T-helper 2 cell treated with Interferon-gamma antibody and Interleukin-4, amounts not matched to agents 5 μg/mL and 100 μg/mL, for 36 hours (primary cell): ENCODE results near the gene CYP2E1.
A peak's percentile ranks its signal among the peaks of the same experiment; 100 is the strongest.
"Not testable (repeated sequence)": the region's sequence is repeated elsewhere in the genome, so short reads cannot be mapped to it uniquely, and the experiment has no call there.

Experiments used
- DNase-seq: peaks from one replicate; pipeline ENCODE4 v3.0.0; 2021; ENCODE audit warnings: low spot score
- H3K27ac Mint-ChIP-seq: one replicate; pipeline ENCODE4 v1.8.0; 2021; ENCODE audit warnings: mild to moderate bottlenecking, mixed read lengths
- H3K27me3 Mint-ChIP-seq: one replicate; pipeline ENCODE4 v1.8.0; 2021; ENCODE audit warnings: low read depth, mixed read lengths
- H3K36me3 Mint-ChIP-seq: one replicate; pipeline ENCODE4 v1.8.0; 2021; ENCODE audit warnings: low read depth, mixed read lengths
- H3K4me1 Mint-ChIP-seq: one replicate; pipeline ENCODE4 v1.8.0; 2021; ENCODE audit warnings: low read depth, mixed read lengths
- H3K4me3 Mint-ChIP-seq: one replicate; pipeline ENCODE4 v1.8.0; 2022; ENCODE audit warnings: mild to moderate bottlenecking, moderate library complexity, mixed read lengths
- H3K9me3 Mint-ChIP-seq: one replicate; pipeline ENCODE4 v1.8.0; 2021; ENCODE audit warnings: mixed read lengths

CYP2E1 gene

GRCh38 chr10:133537546-133538545 is 10.7 kb downstream of the CYP2E1 start:
- no peak overlapping the region for H3K4me3 Mint-ChIP-seq
- DNase-seq: no peak
- H3K9me3 Mint-ChIP-seq: no peaks in the 10 kb centered on the region
- no peaks in the 10 kb centered on the region for H3K4me1 Mint-ChIP-seq
- H3K36me3 Mint-ChIP-seq: no peaks in the 10 kb centered on the region
- H3K27ac Mint-ChIP-seq: no peak overlapping the region
- H3K27me3 Mint-ChIP-seq: peaks cover 2% of the 10 kb centered on the region

DNA sequence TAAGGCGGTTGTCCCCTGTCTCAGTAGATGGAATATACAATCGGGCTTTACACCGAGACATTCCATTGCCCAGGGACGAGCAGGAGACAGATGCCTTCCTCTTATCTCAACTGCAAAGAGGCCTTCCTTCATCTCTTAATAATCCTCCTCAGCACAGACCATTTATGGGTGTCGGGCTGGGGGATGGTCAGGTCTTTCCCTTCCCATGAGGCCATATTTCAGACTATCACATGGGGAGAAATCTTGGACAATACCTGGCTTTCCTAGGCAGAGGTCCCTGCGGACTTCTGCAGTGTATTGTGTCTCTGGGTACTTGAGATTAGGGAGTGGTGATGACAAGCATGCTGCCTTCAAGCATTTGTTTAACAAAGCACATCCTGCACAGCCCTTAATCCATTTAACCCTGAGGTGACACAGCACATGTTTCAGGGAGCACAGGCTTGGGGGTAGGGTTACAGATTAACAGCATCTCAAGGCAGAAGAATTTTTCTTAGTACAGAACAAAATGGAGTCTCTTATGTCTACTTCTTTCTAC is 14.3 kb downstream of the CYP2E1 start:
- not testable (repeated sequence) for H3K27ac Mint-ChIP-seq, H3K27me3 Mint-ChIP-seq

GRCh38 chr10:133544506-133544905 is 17.3 kb downstream of the CYP2E1 start:
- H3K36me3 Mint-ChIP-seq: no peaks in the 10 kb centered on the region
- H3K4me3 Mint-ChIP-seq: no peak overlapping the region
- no peak for DNase-seq
- H3K27ac Mint-ChIP-seq: no peak overlapping the region
- no peaks in the 10 kb centered on the region for H3K4me1 Mint-ChIP-seq
- peaks cover 4% of the 10 kb centered on the region for H3K27me3 Mint-ChIP-seq
- H3K9me3 Mint-ChIP-seq: peaks cover 12% of the 10 kb centered on the region

More for the DNA sequence above, 14.3 kb downstream of the CYP2E1 start:
- not testable (repeated sequence) for H3K4me1 Mint-ChIP-seq, H3K9me3 Mint-ChIP-seq, H3K36me3 Mint-ChIP-seq, DNase-seq, H3K4me3 Mint-ChIP-seq

DNA sequence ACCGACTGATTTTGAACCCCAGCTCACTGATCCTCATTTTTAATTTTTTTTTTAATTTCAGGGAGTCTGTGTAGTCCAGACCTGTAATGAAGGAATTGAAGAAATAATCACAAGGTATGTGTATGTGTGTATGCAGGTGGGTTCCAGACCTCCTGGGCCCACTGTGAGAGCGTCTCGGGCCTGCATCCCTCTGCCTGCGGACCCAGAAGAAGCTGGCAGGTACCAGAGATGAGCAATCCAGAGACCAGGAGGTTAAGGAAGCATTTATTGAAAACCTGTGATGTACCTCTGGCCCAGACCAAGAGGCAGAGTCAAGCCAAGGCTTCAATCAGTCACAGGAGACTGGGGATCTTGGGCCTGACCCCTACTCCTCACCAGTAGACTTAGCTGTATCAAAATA is 27.4 kb downstream of the CYP2E1 start:
- Mint-ChIP-seq H3K36me3 (no peaks in the 10 kb centered on the region), H3K27ac (no peak overlapping the region), H3K27me3 (peaks cover 4% of the 10 kb centered on the region), H3K4me3 (no peak overlapping the region), H3K9me3 (no peaks in the 10 kb centered on the region), H3K4me1 (no peaks in the 10 kb centered on the region)
- no peak for DNase-seq

DNA sequence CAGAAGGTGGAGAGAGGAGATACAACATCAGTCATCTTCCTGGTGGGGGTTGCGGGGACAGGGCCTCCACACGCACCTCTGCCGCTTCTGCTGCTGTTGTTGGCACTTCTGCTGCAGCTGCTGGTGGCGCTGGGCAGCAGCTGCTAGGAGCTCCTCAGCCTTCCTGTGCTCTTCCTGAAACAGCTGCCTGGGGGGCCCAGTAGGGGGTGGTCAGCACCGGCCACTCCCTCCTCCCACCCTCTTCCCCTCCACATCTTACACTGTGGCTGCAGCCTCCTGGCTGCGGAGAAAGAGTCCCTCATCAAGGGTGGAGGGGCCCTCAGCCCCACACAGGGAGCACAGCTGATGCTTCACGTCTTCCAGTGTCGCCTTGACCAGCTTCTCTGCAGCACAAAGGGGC is 28.4 kb downstream of the CYP2E1 start:
- Mint-ChIP-seq H3K9me3 (no peaks in the 10 kb centered on the region), H3K4me3 (no peak overlapping the region), H3K27ac (no peak overlapping the region), H3K27me3 (peaks cover 3% of the 10 kb centered on the region), H3K36me3 (no peaks in the 10 kb centered on the region), H3K4me1 (no peaks in the 10 kb centered on the region)
- no peak for DNase-seq

GRCh38 chr10:133557381-133557780 is 30.2 kb downstream of the CYP2E1 start:
- no peaks in the 10 kb centered on the region for H3K9me3 Mint-ChIP-seq
- H3K36me3 Mint-ChIP-seq: no peaks in the 10 kb centered on the region
- H3K4me1 Mint-ChIP-seq: no peaks in the 10 kb centered on the region
- no peak overlapping the region for H3K27ac Mint-ChIP-seq
- no peak overlapping the region for H3K4me3 Mint-ChIP-seq
- peaks cover 3% of the 10 kb centered on the region for H3K27me3 Mint-ChIP-seq
- DNase-seq: no peak

- H3K4me3 Mint-ChIP-seq: no peak overlapping the region
- H3K9me3 Mint-ChIP-seq: no peaks in the 10 kb centered on the region
- H3K4me1 Mint-ChIP-seq: no peaks in the 10 kb centered on the region
- peaks cover 3% of the 10 kb centered on the region for H3K27me3 Mint-ChIP-seq
- H3K27ac Mint-ChIP-seq: no peak overlapping the region
- no peak for DNase-seq
- no peaks in the 10 kb centered on the region for H3K36me3 Mint-ChIP-seq
Measured at GRCh38 chr10:133559216-133559615, 32.1 kb downstream of the CYP2E1 start.

GRCh38 chr10:133564816-133565215 is 37.7 kb downstream of the CYP2E1 start:
- Mint-ChIP-seq H3K4me1 (no peaks in the 10 kb centered on the region), H3K9me3 (peaks cover 17% of the 10 kb centered on the region), H3K36me3 (no peaks in the 10 kb centered on the region), H3K4me3 (no peak overlapping the region), H3K27ac (no peak overlapping the region), H3K27me3 (no peaks in the 10 kb centered on the region)
- no peak for DNase-seq

DNA sequence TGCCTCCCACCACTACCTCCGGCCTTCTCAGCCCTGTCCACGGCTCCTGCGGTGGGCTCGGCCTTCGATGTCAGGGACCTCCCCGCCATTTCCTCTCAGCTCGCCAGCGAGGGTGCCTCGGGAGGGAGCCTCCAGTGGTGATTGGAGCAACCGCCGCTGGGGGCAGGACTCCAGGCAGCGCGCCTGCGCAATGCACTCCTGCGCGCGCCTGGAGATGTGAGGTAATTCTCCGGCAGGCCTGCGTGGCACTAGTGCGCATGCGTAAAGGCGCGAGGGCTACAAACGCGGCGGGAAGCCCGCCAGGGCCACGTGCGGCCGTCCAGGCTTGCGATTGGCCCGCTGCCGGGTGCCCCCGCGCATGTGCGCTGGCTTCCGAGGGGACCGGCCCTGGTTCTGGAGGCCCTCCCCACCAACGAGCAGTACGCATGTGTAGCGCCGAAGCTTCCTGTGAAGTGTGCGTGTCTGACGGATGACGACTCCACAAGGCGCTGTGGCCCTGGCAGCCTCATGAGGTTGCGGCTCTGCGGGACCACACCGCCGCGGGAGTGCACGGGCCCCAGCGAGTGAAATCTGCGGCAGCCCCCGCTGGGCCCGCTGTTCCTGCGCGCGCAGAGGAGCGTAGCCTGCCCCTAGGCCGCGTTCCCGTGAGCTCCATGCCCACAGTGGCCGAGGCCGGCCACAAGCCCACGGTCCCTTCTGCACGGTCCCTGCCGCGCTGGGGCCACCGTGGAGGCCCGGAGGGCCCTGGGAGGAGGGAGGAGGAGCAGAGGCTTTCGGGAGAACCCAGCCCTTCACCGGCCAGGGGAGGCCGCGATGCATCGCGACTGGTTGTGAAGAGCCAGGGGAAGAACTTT is 38.5 kb downstream of the CYP2E1 start, which contains the start of gene SYCE1:
SYCE1 (minus strand) TSS at position 143 of the 854 bp plus-strand sequence; CDS start at position 89, 54 bp downstream.
- peaks cover 17% of the 10 kb centered on the region for H3K9me3 Mint-ChIP-seq
- H3K4me1 Mint-ChIP-seq: no peaks in the 10 kb centered on the region
- H3K27me3 Mint-ChIP-seq: no peaks in the 10 kb centered on the region
- H3K4me3 Mint-ChIP-seq: no peak within 1 kb of the TSS
- no peak within 1 kb of the TSS for H3K27ac Mint-ChIP-seq
- DNase-seq: peak; percentile 3
- no peaks in the 10 kb centered on the region for H3K36me3 Mint-ChIP-seq

GRCh38 chr10:133567119-133567518 is 40.0 kb downstream of the CYP2E1 start:
- Mint-ChIP-seq H3K27me3 (no peaks in the 10 kb centered on the region), H3K4me3 (no peak overlapping the region), H3K4me1 (no peaks in the 10 kb centered on the region), H3K27ac (no peak overlapping the region), H3K9me3 (peaks cover 17% of the 10 kb centered on the region), H3K36me3 (no peaks in the 10 kb centered on the region)
- DNase-seq: no peak

- H3K9me3 Mint-ChIP-seq: peaks cover 17% of the 10 kb centered on the region
- no peak for DNase-seq
- H3K36me3 Mint-ChIP-seq: no peaks in the 10 kb centered on the region
- H3K4me1 Mint-ChIP-seq: no peaks in the 10 kb centered on the region
- no peaks in the 10 kb centered on the region for H3K27me3 Mint-ChIP-seq
- H3K27ac Mint-ChIP-seq: no peak overlapping the region
- no peak overlapping the region for H3K4me3 Mint-ChIP-seq
Measured at GRCh38 chr10:133567609-133568286, 40.6 kb downstream of the CYP2E1 start.

DNA sequence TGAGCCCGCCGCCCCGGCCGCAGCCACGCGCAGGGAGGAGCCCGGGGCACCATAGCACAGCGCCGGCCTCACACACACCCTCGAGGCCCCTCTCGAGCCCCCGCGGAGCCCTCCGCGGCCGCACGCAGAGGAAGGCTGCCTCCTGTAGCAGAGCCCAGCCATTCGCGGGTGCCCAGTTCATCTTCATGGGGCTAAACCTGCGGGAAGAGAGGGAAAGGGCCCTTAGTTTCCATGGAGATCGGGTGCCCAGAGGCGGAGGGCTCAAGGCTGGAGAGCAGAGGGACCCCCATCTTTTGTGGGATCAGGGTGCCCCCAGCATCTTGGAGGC is 41.1 kb downstream of the CYP2E1 start:
- no peak for DNase-seq
- peaks cover 22% of the 10 kb centered on the region for H3K9me3 Mint-ChIP-seq
- H3K27me3 Mint-ChIP-seq: no peaks in the 10 kb centered on the region
- H3K27ac Mint-ChIP-seq: no peak overlapping the region
- no peak overlapping the region for H3K4me3 Mint-ChIP-seq
- no peaks in the 10 kb centered on the region for H3K36me3 Mint-ChIP-seq
- H3K4me1 Mint-ChIP-seq: no peaks in the 10 kb centered on the region

- H3K4me1 Mint-ChIP-seq, H3K36me3 Mint-ChIP-seq, H3K27me3 Mint-ChIP-seq, DNase-seq, H3K4me3 Mint-ChIP-seq, H3K27ac Mint-ChIP-seq: not testable (repeated sequence)
- H3K9me3 Mint-ChIP-seq: peaks cover 28% of the 10 kb centered on the region
Measured at GRCh38 chr10:133568831-133569527, 41.8 kb downstream of the CYP2E1 start.
